Heart right ventricle (tissue), 16 donors: ENCODE results near the gene RPN2. TPM values are rescaled to one million over a fixed set of nuclear protein-coding genes. Genes with fewer than 3 reads are reported as not detected.

Experiments
- ATAC-seq, 8 donors: fragments of 200-7000 bp; cut with Tn5 transposase; one replicate each; pipeline ENCODE4 v1.9.1; 2020; ENCODE audit warnings: mild to moderate bottlenecking in 8 of 8, moderate library complexity in 8 of 8, moderate number of reproducible peaks in 1 of 8
- DNase-seq, 2 donors: peaks; one replicate each; pipeline ENCODE4 v3.0.0-alpha.2; 2020
- H3K27ac ChIP-seq, 10 donors: fragments of 200-600 bp; sonication (generic) in 2 of 10; one replicate each; pipeline versions ENCODE4 v1.5.0 to v1.8.0; 2020 to 2022; ENCODE audit warnings: mild to moderate bottlenecking in 3 of 10
- H3K27me3 ChIP-seq, 7 donors: fragments of 200-600 bp; one replicate each; pipeline ENCODE4 v1.8.0; 2021 to 2022; ENCODE audit warnings: mild to moderate bottlenecking in 2 of 7
- H3K36me3 ChIP-seq, 9 donors: fragments of 200-600 bp; sonication (generic) in 1 of 9; one replicate each; pipeline versions ENCODE4 v1.5.0 to v1.8.0; 2020 to 2022; ENCODE audit warnings: mild to moderate bottlenecking in 2 of 9
- H3K4me1 ChIP-seq, 9 donors: fragments of 200-600 bp; sonication (generic) in 1 of 9; one replicate each; pipeline versions ENCODE4 v1.5.0 to v1.8.0; 2020 to 2022; ENCODE audit warnings: mild to moderate bottlenecking in 4 of 9
- H3K4me3 ChIP-seq, 10 donors: fragments of 200-600 bp; sonication (generic) in 2 of 10; one replicate each; pipeline versions ENCODE4 v1.5.0 to v1.8.0; 2020 to 2022; ENCODE audit warnings: mild to moderate bottlenecking in 7 of 10, moderate library complexity in 2 of 10
- H3K9me3 ChIP-seq, 11 donors: fragments of 200-600 bp in 10 of 11; sonication (generic) in 2 of 11; one replicate each; pipeline versions ENCODE4 v1.5.0 to v1.8.0; 2013 to 2022; ENCODE audit warnings: mild to moderate bottlenecking in 2 of 11, control low read depth in 1 of 11, moderate library complexity in 1 of 11
- CTCF ChIP-seq, 9 donors: fragments of 200-600 bp; sonication (generic) in 2 of 9; IDR thresholded peaks; one replicate each; pipeline versions ENCODE4 v1.5.0 to v1.8.0; 2021 to 2022; ENCODE audit warnings: antibody characterized with exemption in 9 of 9, mild to moderate bottlenecking in 5 of 9, moderate library complexity in 1 of 9
- WGBS, 2 donors: extraction: QIAGEN DNeasy Blood & Tissue Kit; methylation state at CpG; one replicate each; pipeline ENCODE4 v1.1.7; 2013; ENCODE audit warnings: inconsistent platforms in 1 of 2; 5-methylcytosine and 5-hydroxymethylcytosine counted together
- intact Hi-C, 10 donors: fragments of 100-400 bp; cut with DNase I; formaldehyde crosslinking; loops; one replicate each; pipeline versions ENCODE4 v1.11.1 to v1.14.2; 2022
- polyA plus RNA-seq, 2 donors: library from polyadenylated mRNA; stranded (reverse); fragments of 200-250 nt; gene quantifications; one replicate each; pipeline ENCODE4 v1.2.3, GENCODE V29; 2013
- total RNA-seq, 10 donors: library from RNA; stranded (reverse); fragmentation: NEBNext Ultra II Directional in 3 of 10; extraction: Animal tissue kit (Norgen Biotek cat#: 25700) in 3 of 10; gene quantifications; one replicate each; pipeline versions ENCODE4 v1.2.1 to v1.2.4, GENCODE V29; 2021 to 2023
- donor health status: Arrhythmogenic right ventricular cardiomyopathy.
- donor health status: ischemic (EF 13 %, LVEDD 7.1; RV severe dilation, severe dysfunction).
- donor health status: healthy with polysubstance abuse.
- donor health status: DM: no; HTN: yes; CAD: no.
- donor health status: DM: no; HTN: no; CAD: no.
- donor health status: ischemic (EF 25% LVEDD 6.9; RV normal size, moderate dysfunction).
- donor health status: ischemic (EF 25% LVEDD 5.7; RV mildly dilated, moderate dysfunction).
- donor health status: healthy.
- donor health status: DM: yes; HTN: yes; CAD: no.
- donor health status: Ischemic cardiomyopathy.
- donor health status: ischemic (EF 35%, LVEDD 5.7; RV mildly dilated, moderate dysfunction).
- donor health status: nonischemic (EF 11% LVEDD 7.7; RV severe dilation, severe dysfunction).
- donor health status: DM: yes; HTN: yes; CAD: no.
- donor health status: PGD.
- donor health status: ischemic (EF 29% LVEDD 5.4; RV normal size, mild dysfunction).
- donor health status: nonischemic (EF 23%, LVEDD 6.1; RV moderate dilation, normal function).

RPN2 gene
- total and polyA plus RNA-seq, 12 donors, result 30.9 to 166 (median 95.2) TPM

GRCh38 chr20:37288091-37288490, 109.0 kb downstream of the RPN2 start:
- Histone ChIP-seq H3K27ac (no peak overlapping the region), H3K4me3 (no peak overlapping the region), H3K36me3 (peaks cover 0 to 16% (median 3%) of the 10 kb centered on the region in 9 donors), H3K9me3 (peaks cover 0 to 3% (median 0%) of the 10 kb centered on the region in 11 donors), H3K4me1 (peaks cover 6 to 28% (median 12%) of the 10 kb centered on the region in 9 donors), H3K27me3 (peaks cover 0 to 9% (median 0%) of the 10 kb centered on the region in 7 donors)
- ATAC-seq, result no peak
- WGBS, 2 donors, result 72 to 75% methylated on average over 4 of the region's 4 CpGs
- intact Hi-C loops, result loop anchor here in 3 of 10 donors (5.0 kb wide), 2 partner anchors 239 to 244 kb away; partner anchors contain the start of gene BLCAP (in 2 of the 3)
- TF ChIP-seq CTCF (IDR thresholded peaks at IDR 0.05), result no peak
- DNase-seq, result no peak

GRCh38 chr20:37290158-37290810, 111.2 kb downstream of the RPN2 start:
- peaks cover 0 to 12% (median 0%) of the 10 kb centered on the region in 11 donors for H3K9me3 ChIP-seq
- ATAC-seq (no peak), DNase-seq (no peak)
- H3K27me3 ChIP-seq, result no peaks in the 10 kb centered on the region
- intact Hi-C loops, result loop anchor here in 1 of 10 donors (5.0 kb wide), 1 partner anchor 57 kb away; the partner anchor contains the start of gene SRC
- H3K36me3 ChIP-seq, result peaks cover 0 to 22% (median 3%) of the 10 kb centered on the region in 9 donors
- H3K4me3 ChIP-seq, result peak overlapping the region; percentile 79 to 100 (median 93)
- H3K4me1 ChIP-seq, result peaks cover 6 to 50% (median 15%) of the 10 kb centered on the region in 9 donors
- 69 to 76% methylated on average over 21 of the region's 21 CpGs for WGBS, 2 donors
- H3K27ac ChIP-seq, result peak overlapping the region; percentile 86 to 98 (median 92)
- no peak for TF ChIP-seq CTCF (IDR thresholded peaks at IDR 0.05)

Other genes starting within 250 kb of the RPN2 start
- gene SAMHD1, start 227.6 kb upstream of the RPN2 start, total RNA-seq, result 100 to 1,000 TPM in 1 of 10 donors, 10 to 100 TPM in 9; 14.0 to 105 (median 26.7) TPM
- gene SAMHD1, start 227.6 kb upstream of the RPN2 start, polyA plus RNA-seq, result 10 to 100 TPM; 34.6 to 46.8 TPM
- gene RBL1, start 83.3 kb upstream of the RPN2 start, total RNA-seq, result 1 to 10 TPM; 2.7 to 6.5 (median 4.2) TPM
- gene RBL1, start 83.3 kb upstream of the RPN2 start, polyA plus RNA-seq, result 1 to 10 TPM in 1 of 2 donors, under 1 TPM in 1; 0.97 to 1.3 TPM
- 1 to 10 TPM; 5.1 to 10.0 (median 6.5) TPM for gene MROH8, start 218 bp downstream of the RPN2 start, total RNA-seq
- gene MROH8, start 218 bp downstream of the RPN2 start, polyA plus RNA-seq, result 1 to 10 TPM; 1.8 to 5.9 TPM
- gene GHRH, start 82.5 kb downstream of the RPN2 start, total RNA-seq, result 1 to 10 TPM in 1 of 10 donors, under 1 TPM in 1, not detected in 8; 0.85 to 2.5 TPM
- 1 to 10 TPM in 1 of 2 donors, not detected in 1; 1.8 TPM for gene GHRH, start 82.5 kb downstream of the RPN2 start, polyA plus RNA-seq
- gene MANBAL, start 110.3 kb downstream of the RPN2 start, total RNA-seq, result 10 to 100 TPM; 17.8 to 24.9 (median 20.4) TPM
- gene MANBAL, start 110.3 kb downstream of the RPN2 start, polyA plus RNA-seq, result 10 to 100 TPM; 18.4 to 52.3 TPM
- gene SRC, start 166.8 kb downstream of the RPN2 start, total RNA-seq, result 10 to 100 TPM in 1 of 10 donors, 1 to 10 TPM in 9; 1.9 to 10.8 (median 3.6) TPM
- gene SRC, start 166.8 kb downstream of the RPN2 start, polyA plus RNA-seq, result 1 to 10 TPM; 4.7 to 5.2 TPM